ENCODE measurements around the gene CRTC3. TPM values are rescaled to one million over a fixed set of nuclear protein-coding genes. Genes with fewer than 3 reads are reported as not detected.
"Not testable (repeated sequence)": the region's sequence is repeated elsewhere in the genome, so short reads cannot be mapped to it uniquely, and the experiment has no call there.

The CRTC3 gene
- total RNA-seq, 1 experiment from 2014 or later: 10.5 TPM

DNA sequence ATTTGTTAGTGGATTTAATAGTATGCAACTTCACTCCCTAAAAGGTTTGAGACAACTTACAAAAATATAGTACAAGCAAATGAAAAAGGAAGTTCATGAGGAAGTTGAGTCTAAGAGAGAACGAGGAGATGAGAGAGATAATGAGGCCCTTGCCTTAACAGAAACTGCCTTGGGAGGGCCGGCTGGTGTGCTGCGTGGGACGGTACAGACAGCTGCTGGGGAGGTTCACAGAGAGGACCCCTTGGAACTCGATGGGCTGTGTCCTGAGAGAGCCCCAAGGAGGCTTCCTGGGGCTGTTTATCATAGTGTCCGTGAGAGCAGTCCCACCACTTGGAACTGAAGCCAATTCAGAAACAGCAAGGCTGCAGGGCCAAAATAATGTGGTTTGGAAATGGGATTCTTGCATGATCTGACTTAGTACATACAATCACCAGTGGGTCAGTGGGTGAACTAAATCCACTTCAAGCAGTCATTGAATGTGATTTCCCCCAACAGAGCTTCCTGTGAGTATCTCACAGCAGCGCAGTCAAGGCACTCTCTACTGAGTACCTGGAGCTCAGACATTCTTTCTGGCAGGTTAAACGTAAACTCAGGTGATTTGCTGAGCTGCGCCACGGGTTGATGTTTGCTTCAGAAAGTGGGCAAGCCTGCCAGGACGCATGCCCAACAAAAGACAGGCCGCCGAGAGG is 90.8 kb downstream of the CRTC3 start:
- DNase-seq (ENCODE audit: low read depth): no peak

- no peak for DNase-seq (ENCODE audit: low read depth)
Observed at GRCh38 chr15:90623854-90624253, 94.1 kb downstream of the CRTC3 start.

DNA sequence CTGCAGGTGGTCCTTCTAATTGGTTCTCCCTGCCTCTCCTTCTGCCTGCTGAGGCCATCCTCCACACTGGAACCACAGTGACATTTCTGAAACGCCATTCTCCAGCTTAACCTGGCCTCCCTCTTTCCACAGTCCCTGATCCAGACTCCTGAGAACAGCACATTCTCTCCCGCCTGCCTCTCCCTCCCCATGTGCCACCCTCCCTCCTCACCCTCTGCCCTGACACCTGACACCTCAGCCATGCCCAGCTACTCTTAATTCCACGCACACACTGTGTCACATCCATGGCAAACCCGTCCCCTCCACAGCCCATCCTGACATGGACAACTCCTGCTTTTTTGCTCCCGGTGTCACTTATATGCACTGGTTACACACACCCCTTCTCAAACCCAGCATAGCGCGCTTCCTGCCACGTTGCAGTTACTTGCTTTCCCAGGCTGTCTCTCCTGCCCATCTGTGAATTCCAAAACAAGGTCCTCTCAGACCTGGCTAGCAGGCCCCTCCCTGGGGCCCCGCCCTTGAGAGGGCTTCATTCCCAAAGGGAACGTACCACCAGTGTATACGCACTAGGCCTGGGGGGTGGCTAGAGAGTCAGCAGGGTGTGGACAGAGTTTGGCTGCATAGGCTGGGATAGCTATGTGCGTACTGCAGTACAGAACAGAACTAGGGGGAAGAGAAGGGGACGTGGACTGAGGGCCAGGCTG is 94.7 kb downstream of the CRTC3 start:
- DNase-seq (ENCODE audit: low read depth): no peak

DNA sequence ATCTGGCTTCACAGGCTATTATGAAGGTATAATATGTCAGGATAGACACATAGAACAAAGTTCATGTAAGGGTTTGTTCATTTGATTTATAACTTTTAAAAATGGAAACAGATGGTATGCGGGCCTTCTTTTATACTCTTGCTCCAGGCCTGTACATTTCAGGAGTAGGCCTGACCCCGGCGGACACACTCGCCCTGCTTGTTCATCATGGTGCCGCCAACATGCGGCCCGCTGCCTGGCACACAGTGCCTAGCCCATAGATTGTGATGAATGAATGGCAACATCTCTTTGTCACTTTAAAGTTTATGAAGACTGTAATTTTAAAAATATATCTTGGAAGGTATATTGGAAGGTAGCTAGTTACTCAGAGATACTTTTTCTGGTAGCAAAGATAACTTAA is 95.3 kb downstream of the CRTC3 start:
- no peak for DNase-seq (ENCODE audit: low read depth)

- DNase-seq (ENCODE audit: low read depth): no peak
Observed at GRCh38 chr15:90629217-90629616, 99.5 kb downstream of the CRTC3 start.

GRCh38 chr15:90633360-90633759 is 103.6 kb downstream of the CRTC3 start:
- no peak for DNase-seq (ENCODE audit: low read depth)

DNA sequence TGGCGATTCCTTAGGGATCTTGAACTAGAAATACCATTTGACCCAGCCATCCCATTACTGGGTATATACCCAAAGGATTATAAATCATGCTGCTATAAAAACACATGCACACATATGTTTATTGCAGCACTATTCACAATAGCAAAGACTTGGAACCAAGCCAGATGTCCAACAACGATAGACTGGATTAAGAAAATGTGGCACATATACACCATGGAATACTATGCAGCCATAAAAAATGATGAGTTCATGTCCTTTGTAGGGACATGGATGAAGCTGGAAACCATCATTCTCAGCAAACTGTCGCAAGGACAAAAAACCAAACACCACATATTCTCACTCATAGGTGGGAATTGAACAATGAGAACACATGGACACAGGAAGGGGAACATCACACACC is 107.3 kb downstream of the CRTC3 start:
- DNase-seq (ENCODE audit: low read depth): not testable (repeated sequence)

GRCh38 chr15:90637693-90638092 is 108.0 kb downstream of the CRTC3 start:
- no peak for DNase-seq (ENCODE audit: low read depth)

DNA sequence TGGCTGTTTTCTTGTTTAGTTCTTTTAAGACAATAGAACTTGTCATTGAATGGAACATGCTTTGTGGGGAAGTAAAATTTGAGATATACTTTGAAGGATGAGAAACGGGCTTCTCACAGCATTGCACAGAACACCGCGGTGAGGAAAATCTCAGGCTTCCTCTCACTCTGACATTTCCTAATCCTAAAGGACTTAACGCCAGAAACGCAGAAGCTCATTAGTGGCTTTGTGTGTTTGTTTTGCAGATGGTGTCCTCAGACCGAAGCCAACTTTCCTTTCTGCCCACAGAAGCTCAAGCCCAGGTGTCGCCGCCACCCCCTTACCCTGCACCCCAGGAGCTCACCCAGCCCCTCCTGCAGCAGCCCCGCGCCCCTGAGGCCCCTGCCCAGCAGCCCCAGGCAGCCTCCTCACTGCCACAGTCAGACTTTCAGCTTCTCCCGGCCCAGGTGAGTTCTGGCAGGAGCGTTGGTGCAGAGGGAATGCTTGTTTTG is 108.5 kb downstream of the CRTC3 start:
- no peak for DNase-seq (ENCODE audit: low read depth)

DNA sequence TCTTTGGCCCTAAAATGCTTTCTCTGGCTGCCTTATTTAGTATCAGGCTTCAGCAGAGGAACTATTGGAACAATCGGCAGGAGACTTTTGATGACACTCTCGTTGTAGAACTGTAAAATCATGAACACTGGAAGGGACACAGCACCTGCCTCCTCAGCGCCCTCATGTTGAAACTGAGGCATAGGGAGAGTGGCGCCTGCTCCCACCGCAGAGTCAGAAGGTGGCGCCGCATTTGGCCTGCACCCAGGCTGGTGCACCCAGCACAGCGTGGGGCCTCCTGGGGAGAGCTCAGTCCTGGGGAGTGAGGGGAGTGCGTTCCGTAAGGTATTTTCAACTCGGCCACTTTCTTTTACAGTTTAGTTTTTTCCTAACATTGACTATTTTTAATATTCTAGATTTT is 109.2 kb downstream of the CRTC3 start:
- no peak for DNase-seq (ENCODE audit: low read depth)

GRCh38 chr15:90640862-90641261 is 111.1 kb downstream of the CRTC3 start:
- no peak for DNase-seq (ENCODE audit: low read depth)

GRCh38 chr15:90641581-90642463 is 112.1 kb downstream of the CRTC3 start:
- DNase-seq (ENCODE audit: low read depth): no peak

DNA sequence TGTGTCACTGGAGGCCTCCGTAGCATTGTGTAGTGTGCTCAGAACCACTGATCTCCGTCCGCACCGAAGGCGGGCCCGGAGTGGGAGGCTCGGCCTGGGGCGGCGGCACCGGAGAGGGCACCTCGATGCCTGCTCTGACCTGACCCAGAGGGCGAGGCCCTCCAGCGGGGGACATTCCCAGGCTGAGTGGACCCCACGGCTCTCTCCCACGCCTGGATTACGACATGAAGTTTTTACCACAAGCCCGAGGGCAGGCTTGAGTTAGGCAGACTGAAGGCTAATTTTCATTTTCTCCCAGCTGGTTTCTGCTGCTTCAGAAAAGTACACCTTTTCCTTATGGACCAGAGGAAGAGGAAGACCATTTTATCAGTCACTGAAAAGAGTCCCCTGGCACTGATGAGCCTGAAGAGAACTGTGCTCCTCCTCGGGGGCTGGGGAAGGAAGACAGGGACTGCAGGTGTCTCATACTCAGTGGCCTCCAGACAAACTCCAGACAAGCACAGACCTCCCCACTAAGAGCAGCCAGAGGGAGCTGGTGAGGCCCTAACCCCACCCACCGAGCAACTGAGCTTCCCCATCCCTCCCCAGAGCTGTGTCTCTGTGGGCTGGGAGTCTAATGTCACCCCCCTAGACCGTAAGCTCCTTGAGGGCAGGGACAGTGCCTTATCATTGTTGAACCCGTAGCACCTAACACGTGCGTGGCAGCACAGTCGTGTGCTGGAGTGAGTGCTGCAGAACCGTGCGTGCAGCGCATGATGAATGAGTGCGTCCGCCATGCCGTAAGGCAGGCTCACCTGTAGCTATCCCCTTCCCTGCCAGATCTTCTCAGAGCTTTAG is 113.0 kb downstream of the CRTC3 start:
- no peak for DNase-seq (ENCODE audit: low read depth)

GRCh38 chr15:90643301-90643632 is 113.5 kb downstream of the CRTC3 start:
- no peak for DNase-seq (ENCODE audit: low read depth)

- DNase-seq (ENCODE audit: low read depth): no peak
Observed at GRCh38 chr15:90644526-90644925, 114.8 kb downstream of the CRTC3 start.

DNA sequence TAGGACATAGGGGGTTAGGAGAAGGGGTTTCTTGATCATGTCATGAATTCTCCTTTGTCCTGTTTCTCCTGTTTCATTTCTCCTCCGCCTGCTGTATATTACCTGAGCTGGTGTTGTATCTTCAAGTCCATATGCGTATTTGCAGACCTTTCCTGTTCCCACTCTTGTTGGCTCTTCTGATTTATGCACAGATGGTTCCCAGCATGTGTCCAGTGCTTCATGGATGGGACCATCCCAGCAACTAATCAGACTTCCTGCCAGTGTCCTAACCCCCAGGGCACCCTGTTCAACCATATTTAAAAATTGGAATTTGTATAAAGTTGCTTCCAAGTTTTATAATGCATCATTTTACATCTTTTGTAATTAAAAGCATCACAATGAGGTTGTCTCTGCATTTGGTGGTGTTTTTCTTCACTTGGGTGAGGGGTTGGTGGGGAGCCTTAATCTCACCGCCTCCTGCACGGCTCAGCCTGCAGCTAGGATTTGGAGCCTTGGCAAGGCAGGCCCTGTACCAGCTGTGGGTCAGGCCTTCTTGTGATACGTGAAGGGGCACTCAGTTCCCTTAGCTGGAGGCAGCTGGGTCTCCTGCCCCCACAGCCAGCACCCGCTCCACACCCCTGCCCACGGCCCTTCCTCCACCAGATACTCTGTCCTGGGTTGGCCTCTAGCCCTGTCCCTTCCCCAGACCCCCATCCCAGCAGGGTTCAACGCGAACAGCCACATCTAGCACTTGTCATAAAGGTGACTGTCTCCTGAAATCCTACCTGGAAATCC is 115.4 kb downstream of the CRTC3 start:
- no peak for DNase-seq (ENCODE audit: low read depth)

GRCh38 chr15:90645873-90646575 is 116.3 kb downstream of the CRTC3 start:
- no peak for DNase-seq (ENCODE audit: low read depth)

- DNase-seq (ENCODE audit: low read depth): no peak
Observed at GRCh38 chr15:90646662-90647305, 117.1 kb downstream of the CRTC3 start.

DNA sequence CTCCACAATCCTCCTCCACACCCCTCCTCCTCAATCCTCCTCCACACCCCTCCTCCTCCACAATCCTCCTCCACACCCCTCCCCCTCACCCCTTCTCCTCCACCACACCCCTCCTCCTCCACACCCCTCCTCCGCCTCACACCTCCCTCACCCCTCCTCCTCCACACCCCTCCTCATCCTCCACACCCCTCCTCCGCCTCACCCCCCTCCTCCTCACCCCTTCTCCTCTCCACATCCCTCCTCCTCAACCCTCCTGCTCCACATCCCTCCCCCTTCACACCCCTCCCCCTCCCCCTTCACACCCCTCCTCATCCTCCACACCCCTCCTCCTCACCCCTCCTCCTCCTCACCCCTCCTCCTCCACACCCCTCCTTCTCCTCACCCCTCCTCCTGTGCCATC is 117.6 kb downstream of the CRTC3 start:
- no peak for DNase-seq (ENCODE audit: low read depth)

All from RPMI7951 (cell line).